ENCODE measurements around the gene BEST3.

DNA sequence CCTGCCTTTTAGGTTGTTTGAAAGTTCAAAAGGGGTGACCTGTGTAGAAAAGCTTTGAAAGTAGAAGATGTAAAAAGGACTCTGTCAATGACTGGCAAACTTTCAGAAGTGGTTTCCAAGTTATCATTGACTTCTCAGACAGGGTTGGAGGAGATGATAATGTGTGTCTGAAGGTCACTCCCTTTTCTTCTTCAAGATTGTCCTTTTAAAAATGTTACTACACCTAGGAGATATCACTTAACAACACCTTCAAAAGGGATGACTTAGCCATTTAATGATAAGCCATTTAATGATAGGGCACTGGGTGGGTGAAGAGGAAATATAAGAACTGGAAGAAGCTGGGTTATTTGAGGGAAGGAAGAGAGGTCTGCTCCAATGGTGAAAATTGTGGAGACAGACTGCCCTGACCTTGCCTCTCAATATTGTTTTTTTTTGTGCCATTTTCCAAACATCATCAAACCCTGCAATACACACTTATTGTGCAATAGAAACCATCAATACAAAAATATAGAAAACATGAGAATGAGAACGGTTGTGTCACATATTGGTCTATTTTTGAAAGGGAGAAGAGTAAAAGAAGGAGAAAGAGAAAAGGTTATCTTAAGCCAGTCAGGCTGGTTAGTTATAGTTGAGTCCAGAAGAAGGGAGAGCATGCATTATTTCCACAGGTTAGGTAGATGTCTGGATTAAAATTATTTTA is 38.8 kb downstream of the BEST3 start:
- TF ChIP-seq, protein P1, sequence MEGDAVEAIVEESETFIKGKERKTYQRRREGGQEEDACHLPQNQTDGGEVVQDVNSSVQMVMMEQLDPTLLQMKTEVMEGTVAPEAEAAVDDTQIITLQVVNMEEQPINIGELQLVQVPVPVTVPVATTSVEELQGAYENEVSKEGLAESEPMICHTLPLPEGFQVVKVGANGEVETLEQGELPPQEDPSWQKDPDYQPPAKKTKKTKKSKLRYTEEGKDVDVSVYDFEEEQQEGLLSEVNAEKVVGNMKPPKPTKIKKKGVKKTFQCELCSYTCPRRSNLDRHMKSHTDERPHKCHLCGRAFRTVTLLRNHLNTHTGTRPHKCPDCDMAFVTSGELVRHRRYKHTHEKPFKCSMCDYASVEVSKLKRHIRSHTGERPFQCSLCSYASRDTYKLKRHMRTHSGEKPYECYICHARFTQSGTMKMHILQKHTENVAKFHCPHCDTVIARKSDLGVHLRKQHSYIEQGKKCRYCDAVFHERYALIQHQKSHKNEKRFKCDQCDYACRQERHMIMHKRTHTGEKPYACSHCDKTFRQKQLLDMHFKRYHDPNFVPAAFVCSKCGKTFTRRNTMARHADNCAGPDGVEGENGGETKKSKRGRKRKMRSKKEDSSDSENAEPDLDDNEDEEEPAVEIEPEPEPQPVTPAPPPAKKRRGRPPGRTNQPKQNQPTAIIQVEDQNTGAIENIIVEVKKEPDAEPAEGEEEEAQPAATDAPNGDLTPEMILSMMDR (IDR thresholded peaks at IDR 0.05) = no peak
- TF ChIP-seq EP300 (IDR thresholded peaks at IDR 0.05) = no peak
- TF ChIP-seq POLR2AphosphoS5 (IDR thresholded peaks at IDR 0.05) = no peak
